Measurements from ENCODE around the gene NRTN. TPM values are rescaled to one million over a fixed set of nuclear protein-coding genes. Genes with fewer than 3 reads are reported as not detected.
"Not testable (repeated sequence)": the region's sequence is repeated elsewhere in the genome, so short reads cannot be mapped to it uniquely, and the experiment has no call there.

NRTN gene
- total and polyA plus RNA-seq, 2 donors (not counting 3 experiments of a cell fraction or from before 2014, with no cell fraction given) = 0.41 TPM; not detected in 1

DNA sequence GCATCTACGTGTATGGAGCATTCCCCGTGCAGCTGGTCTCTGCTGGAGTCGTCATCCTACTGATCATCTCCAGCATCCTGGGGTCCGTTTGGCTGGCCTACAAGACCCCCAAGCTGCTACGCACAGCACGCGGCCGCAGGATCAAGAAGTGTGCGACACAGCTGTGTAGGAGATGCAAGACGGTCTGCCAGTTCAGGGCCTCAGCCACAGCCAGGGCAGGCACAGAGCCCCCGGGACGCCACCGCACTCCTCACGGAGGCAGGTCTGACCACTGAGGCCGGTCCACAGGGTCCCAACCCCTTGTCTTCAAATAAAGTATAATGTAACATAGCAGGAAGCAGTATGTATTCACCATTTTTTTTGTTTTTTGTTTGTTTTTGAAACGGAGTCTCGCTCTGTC is 26.5 kb upstream of the NRTN start:
- FAIRE-seq = no peak
- no peak overlapping the region for H3K9ac ChIP-seq (replicated peaks; ENCODE audit: extremely low read depth, insufficient read depth, low read length)
- H3K4me2 ChIP-seq (ENCODE audit: insufficient read depth, low read length) = no peak overlapping the region

DNA sequence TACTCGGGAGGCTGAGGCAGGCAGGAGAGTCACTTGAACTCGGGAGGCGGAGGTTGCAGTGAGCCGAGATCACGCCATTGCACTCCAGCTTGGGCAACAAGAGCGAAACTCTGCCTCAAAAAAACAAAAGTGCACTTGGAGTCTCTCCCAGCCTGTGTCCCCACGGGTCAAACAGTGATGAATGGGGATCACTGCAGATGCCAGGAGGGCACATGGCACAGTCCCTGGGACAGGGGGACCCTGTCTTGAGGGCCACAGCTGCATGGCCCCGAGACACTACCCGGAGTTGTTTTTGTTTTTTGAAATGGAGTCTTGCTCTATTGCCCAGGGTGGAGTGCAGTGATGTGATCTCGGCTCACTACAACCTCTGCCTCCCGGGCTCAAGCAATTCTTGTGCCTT is 24.0 kb upstream of the NRTN start:
- H3K79me2 ChIP-seq (ENCODE audit: control insufficient read depth, insufficient read depth, low read length); FAIRE-seq; H3K4me1 ChIP-seq (ENCODE audit: control insufficient read depth, extremely low read depth, insufficient read depth, low read length); BruUV-seq (replicated peaks); H3K9me1 ChIP-seq (replicated peaks; ENCODE audit: control insufficient read depth, extremely low read depth, insufficient read depth, low read length); intact Hi-C loops (cut with micrococcal nuclease); H2AFZ ChIP-seq (ENCODE audit: low read depth, low read length); H3K4me2 ChIP-seq (ENCODE audit: insufficient read depth, low read length); DNase-seq (ENCODE audit: low read depth, low spot score); H3K9me3 ChIP-seq (replicated peaks; ENCODE audit: control insufficient read depth, insufficient read depth, low read length); H3K27me3 ChIP-seq (ENCODE audit: control insufficient read depth in 2 of 2, insufficient read depth in 2 of 2, low read length in 2 of 2); H3K9ac ChIP-seq (replicated peaks; ENCODE audit: extremely low read depth, insufficient read depth, low read length); H4K20me1 ChIP-seq (replicated peaks; ENCODE audit: control insufficient read depth, extremely low read depth, insufficient read depth, low read length); H3K4me3 ChIP-seq (replicated peaks in 1 of 3; ENCODE audit: insufficient read depth in 1 of 3, low read depth in 1 of 3, low read length in 3 of 3); H3K27ac ChIP-seq (ENCODE audit: insufficient read depth, low read depth, low read length); dilution Hi-C loops (cut with MboI; ENCODE audit: extremely low pct_ligation_motif_present, low sequenced_read_pairs): not testable (repeated sequence)
- peaks cover 0 to 11% of the 10 kb centered on the region in 2 experiments for H3K36me3 ChIP-seq (ENCODE audit: control insufficient read depth in 2 of 2, extremely low read depth in 1 of 2, insufficient read depth in 2 of 2, low read length in 2 of 2)
- ChIA-PET CTCF (interaction anchor here (1.2 to 1.7 kb wide), 2 partner anchors 23 to 28 kb away, joined by 3 to 4 read pairs; no protein-coding TSS in a partner anchor), POLR2A (interaction anchor here (0.7 kb wide), 1 partner anchor 62 kb away, joined by 3 read pairs; no protein-coding TSS in a partner anchor)

More for the DNA sequence above, 26.5 kb upstream of the NRTN start:
- DNase-seq (ENCODE audit: low read depth, low spot score) = no peak
- dilution Hi-C loops (cut with MboI; ENCODE audit: extremely low pct_ligation_motif_present, low sequenced_read_pairs) (no loop called here), intact Hi-C loops (cut with micrococcal nuclease) (no loop called here)
- no peaks in the 10 kb centered on the region for H3K9me3 ChIP-seq (replicated peaks; ENCODE audit: control insufficient read depth, insufficient read depth, low read length)
- H3K4me3 ChIP-seq (replicated peaks in 1 of 3; ENCODE audit: insufficient read depth in 1 of 3, low read depth in 1 of 3, low read length in 3 of 3) = no peak overlapping the region
- CTCF ChIA-PET = interaction anchor here (0.7 to 1.2 kb wide), 2 partner anchors 15 to 26 kb away, joined by 3 read pairs; no protein-coding TSS in a partner anchor
- H3K9me1 ChIP-seq (replicated peaks; ENCODE audit: control insufficient read depth, extremely low read depth, insufficient read depth, low read length) = no peaks in the 10 kb centered on the region
- H3K4me1 ChIP-seq (ENCODE audit: control insufficient read depth, extremely low read depth, insufficient read depth, low read length) = no peaks in the 10 kb centered on the region
- TF ChIP-seq, protein P1, sequence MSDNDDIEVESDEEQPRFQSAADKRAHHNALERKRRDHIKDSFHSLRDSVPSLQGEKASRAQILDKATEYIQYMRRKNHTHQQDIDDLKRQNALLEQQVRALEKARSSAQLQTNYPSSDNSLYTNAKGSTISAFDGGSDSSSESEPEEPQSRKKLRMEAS (IDR thresholded peaks at IDR 0.05; ENCODE audit: insufficient read depth, insufficient read length) = no peak
- TF ChIP-seq JUN (IDR thresholded peaks at IDR 0.05; ENCODE audit: borderline replicate concordance, insufficient read depth, insufficient read length, low read depth) (no peak), FOS (IDR thresholded peaks at IDR 0.05; ENCODE audit: borderline replicate concordance, insufficient read depth, low read length) (no peak), GATA2 (IDR thresholded peaks at IDR 0.05; ENCODE audit: insufficient read depth, insufficient read length, low read depth, low read length) (no peak), POLR2A (IDR thresholded peaks at IDR 0.05; ENCODE audit: low read depth, low read length) (no peak), EZH2 (IDR thresholded peaks at IDR 0.05; ENCODE audit: borderline replicate concordance, low read depth, low read length, severe bottlenecking) (no peak), MYC (IDR thresholded peaks at IDR 0.05; ENCODE audit: low read depth, low read length) (no peak), POLR2AphosphoS5 (IDR thresholded peaks at IDR 0.05; ENCODE audit: insufficient read depth, low read depth, low read length) (no peak)
- H3K79me2 ChIP-seq (ENCODE audit: control insufficient read depth, insufficient read depth, low read length) = no peaks in the 10 kb centered on the region
- H3K27ac ChIP-seq (ENCODE audit: insufficient read depth, low read depth, low read length) = no peak overlapping the region
- H3K27me3 ChIP-seq (ENCODE audit: control insufficient read depth in 2 of 2, insufficient read depth in 2 of 2, low read length in 2 of 2) = no peaks in the 10 kb centered on the region
- POLR2A ChIA-PET = no interaction called here
- H4K20me1 ChIP-seq (replicated peaks; ENCODE audit: control insufficient read depth, extremely low read depth, insufficient read depth, low read length) = no peaks in the 10 kb centered on the region
- no TSS peak for BruUV-seq (replicated peaks)
- no peaks in the 10 kb centered on the region for H3K36me3 ChIP-seq (ENCODE audit: control insufficient read depth in 2 of 2, extremely low read depth in 1 of 2, insufficient read depth in 2 of 2, low read length in 2 of 2)
- H2AFZ ChIP-seq (ENCODE audit: low read depth, low read length) = no peak overlapping the region

Data from endothelial cell of umbilical vein (primary cell).